ENCODE data around the gene GNG3. TPM values are rescaled to one million over a fixed set of nuclear protein-coding genes. Genes with fewer than 3 reads are reported as not detected.
A peak's percentile ranks its signal among the peaks of the same experiment; 100 is the strongest.
"Not testable (repeated sequence)": the region's sequence is repeated elsewhere in the genome, so short reads cannot be mapped to it uniquely, and the experiment has no call there.

Gene GNG3
- total and polyA plus RNA-seq, 2 experiments from 2014 or later: 0.23 to 1.2 TPM

- Histone ChIP-seq H2AFZ (no peak overlapping the region), H3K4me2 (peak overlapping the region; percentile 93), H3K27ac (peak overlapping the region; percentile 95), H4K20me1 (ENCODE audit: insufficient read depth, poor library complexity, severe bottlenecking) (no peaks in the 10 kb centered on the region), H3K4me3 (no peak overlapping the region), H3K79me2 (peaks cover 56% of the 10 kb centered on the region), H3K36me3 (replicated peaks; ENCODE audit: insufficient read depth, low read depth) (no peaks in the 10 kb centered on the region), H3K9me2 (replicated peaks; ENCODE audit: insufficient read depth) (no peaks in the 10 kb centered on the region), H3K27me3 (no peaks in the 10 kb centered on the region), H3K9me3 (ENCODE audit: low read depth) (no peaks in the 10 kb centered on the region), H3K4me1 (ENCODE audit: insufficient read depth) (peaks cover 20% of the 10 kb centered on the region)
- WGBS (ENCODE audit: low lambda C conversion rate, missing lambda C conversion rate): 91% methylated on average over 2 of the region's 2 CpGs
- TF ChIP-seq EZH2 (IDR thresholded peaks at IDR 0.05; ENCODE audit: borderline replicate concordance): no peak
- no peak for TF ChIP-seq CTCF (IDR thresholded peaks at IDR 0.05; ENCODE audit: poor library complexity)
- no peak for TF ChIP-seq EZH2phosphoT487 (IDR thresholded peaks at IDR 0.05; ENCODE audit: low read depth, severe bottlenecking, unreplicated experiment)
- DNase-seq (ENCODE audit: low spot score): no peak
These were observed 34.3 kb upstream of the GNG3 start for GRCh38 chr11:62673196-62673525.

- H3K36me3 ChIP-seq (replicated peaks; ENCODE audit: insufficient read depth, low read depth); H4K20me1 ChIP-seq (ENCODE audit: insufficient read depth, poor library complexity, severe bottlenecking); DNase-seq (ENCODE audit: low spot score); H3K27ac ChIP-seq; H3K9me2 ChIP-seq (replicated peaks; ENCODE audit: insufficient read depth); H3K4me3 ChIP-seq; H2AFZ ChIP-seq; H3K4me2 ChIP-seq; H3K27me3 ChIP-seq; H3K9me3 ChIP-seq (ENCODE audit: low read depth): not testable (repeated sequence)
- H3K79me2 ChIP-seq: peaks cover 54% of the 10 kb centered on the region
- WGBS (ENCODE audit: low lambda C conversion rate, missing lambda C conversion rate): 92% methylated on average over 10 of the region's 10 CpGs
- peaks cover 27% of the 10 kb centered on the region for H3K4me1 ChIP-seq (ENCODE audit: insufficient read depth)
These were observed 32.1 kb upstream of the GNG3 start for GRCh38 chr11:62675415-62675814.

DNA sequence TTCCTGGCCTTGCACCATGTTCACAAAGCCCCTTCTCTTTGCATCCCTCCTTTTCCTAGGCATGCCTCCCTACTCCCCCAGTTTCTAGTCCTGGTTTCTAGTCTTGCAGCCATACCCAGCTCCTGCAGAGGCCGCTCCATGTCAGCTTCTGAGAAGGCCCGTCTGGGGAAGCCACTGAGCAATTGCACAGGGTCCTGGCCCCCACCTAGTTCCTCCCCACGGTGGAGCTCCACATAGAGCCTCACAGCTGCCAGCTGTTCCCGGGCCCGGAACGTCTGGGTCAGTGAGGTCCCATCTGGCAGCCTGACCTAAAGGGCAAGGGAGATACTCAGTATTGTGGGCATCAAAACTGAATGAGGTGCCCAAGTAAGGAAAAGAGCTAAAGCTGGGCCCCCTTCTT is 30.8 kb upstream of the GNG3 start:
- no peak for DNase-seq (ENCODE audit: low spot score)
- Histone ChIP-seq H3K27me3 (no peaks in the 10 kb centered on the region), H3K4me3 (no peak overlapping the region), H4K20me1 (ENCODE audit: insufficient read depth, poor library complexity, severe bottlenecking) (no peaks in the 10 kb centered on the region), H3K4me2 (no peak overlapping the region), H3K4me1 (ENCODE audit: insufficient read depth) (peaks cover 27% of the 10 kb centered on the region), H3K79me2 (peaks cover 51% of the 10 kb centered on the region), H3K27ac (no peak overlapping the region), H3K9me3 (ENCODE audit: low read depth) (no peaks in the 10 kb centered on the region), H3K9me2 (replicated peaks; ENCODE audit: insufficient read depth) (no peaks in the 10 kb centered on the region), H3K36me3 (replicated peaks; ENCODE audit: insufficient read depth, low read depth) (no peaks in the 10 kb centered on the region), H2AFZ (no peak overlapping the region)
- WGBS (ENCODE audit: low lambda C conversion rate, missing lambda C conversion rate): 81% methylated on average over 6 of the region's 6 CpGs
- TF ChIP-seq EZH2 (IDR thresholded peaks at IDR 0.05; ENCODE audit: borderline replicate concordance): no peak
- TF ChIP-seq CTCF (IDR thresholded peaks at IDR 0.05; ENCODE audit: poor library complexity): no peak
- TF ChIP-seq EZH2phosphoT487 (IDR thresholded peaks at IDR 0.05; ENCODE audit: low read depth, severe bottlenecking, unreplicated experiment): no peak

DNA sequence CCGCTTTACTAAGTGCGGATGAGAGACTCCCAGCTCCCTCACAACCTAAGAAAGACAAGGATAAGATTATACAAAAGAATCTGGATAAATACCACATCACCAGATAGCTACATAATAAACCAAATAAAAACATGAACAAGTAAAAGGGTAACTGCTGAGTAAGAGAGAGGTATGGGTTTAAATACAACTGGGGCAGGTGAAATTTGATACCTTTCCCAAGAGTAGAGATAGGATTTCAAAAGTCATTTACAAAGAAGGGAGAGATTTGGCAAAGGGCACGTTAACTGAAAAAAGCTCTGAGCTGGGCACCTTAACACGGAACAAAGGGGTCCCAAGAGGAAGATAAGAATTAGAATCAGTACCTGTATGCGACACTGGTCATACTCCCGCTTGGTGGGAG is 30.3 kb upstream of the GNG3 start:
- Histone ChIP-seq H3K27me3 (no peaks in the 10 kb centered on the region), H3K27ac (no peak overlapping the region), H4K20me1 (ENCODE audit: insufficient read depth, poor library complexity, severe bottlenecking) (no peaks in the 10 kb centered on the region), H3K9me3 (ENCODE audit: low read depth) (no peaks in the 10 kb centered on the region), H3K9me2 (replicated peaks; ENCODE audit: insufficient read depth) (no peaks in the 10 kb centered on the region), H2AFZ (no peak overlapping the region), H3K36me3 (replicated peaks; ENCODE audit: insufficient read depth, low read depth) (no peaks in the 10 kb centered on the region), H3K4me1 (ENCODE audit: insufficient read depth) (peaks cover 27% of the 10 kb centered on the region), H3K79me2 (peaks cover 49% of the 10 kb centered on the region), H3K4me2 (no peak overlapping the region), H3K4me3 (no peak overlapping the region)
- no peak for DNase-seq (ENCODE audit: low spot score)
- 86% methylated on average over 6 of the region's 6 CpGs for WGBS (ENCODE audit: low lambda C conversion rate, missing lambda C conversion rate)
- TF ChIP-seq EZH2 (IDR thresholded peaks at IDR 0.05; ENCODE audit: borderline replicate concordance) (no peak), EZH2phosphoT487 (IDR thresholded peaks at IDR 0.05; ENCODE audit: low read depth, severe bottlenecking, unreplicated experiment) (no peak), CTCF (IDR thresholded peaks at IDR 0.05; ENCODE audit: poor library complexity) (no peak)
